Stimulated activated naive CD4-positive, alpha-beta T cell (primary cell): ENCODE measurements around the gene FBN1.

Source experiments
- DNase-seq, 6 experiments: peaks; one replicate each; lab custom pipeline; 2025; lab: John Stamatoyannopoulos, UW

The FBN1 gene

DNA sequence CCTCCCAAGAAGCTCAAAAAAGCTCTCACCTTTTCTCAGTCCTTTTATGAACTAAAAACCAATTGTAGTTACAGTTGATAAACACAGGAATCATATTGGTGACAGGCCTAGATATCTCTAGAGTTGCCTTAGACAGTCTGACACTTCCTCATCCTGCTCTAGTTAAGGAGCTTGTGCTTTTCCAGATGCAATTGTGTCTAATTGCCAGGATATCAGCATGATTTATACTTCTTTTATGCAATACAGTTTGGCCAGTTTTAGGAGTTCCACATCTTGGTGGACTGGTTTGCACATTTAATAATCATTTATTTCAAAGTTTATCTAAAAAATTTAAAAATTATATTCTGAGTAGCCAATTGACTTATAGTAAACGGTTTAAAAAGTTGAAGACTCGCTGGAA lies 218.6 kb downstream of the FBN1 start:
- no peak for DNase-seq

DNA sequence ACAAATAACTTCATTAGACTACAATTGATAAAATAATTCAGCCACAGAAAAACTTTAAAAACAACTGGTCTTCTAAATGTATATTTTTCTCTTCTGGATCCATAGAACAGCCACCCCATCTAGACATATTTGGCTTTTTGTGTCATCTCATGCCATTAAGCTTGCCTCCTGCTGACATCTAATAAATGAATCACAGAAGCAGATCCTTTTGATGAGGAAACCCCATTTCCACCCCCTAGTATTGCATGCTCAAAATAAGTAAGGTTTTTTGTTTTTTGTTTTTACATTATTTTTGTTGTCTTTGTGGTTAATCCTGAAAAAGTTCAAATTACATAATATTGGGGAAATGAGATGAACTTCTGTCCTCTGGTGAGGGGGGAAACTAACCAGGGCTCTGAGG lies 219.5 kb downstream of the FBN1 start:
- DNase-seq: no peak

GRCh38 chr15:48425051-48425450 lies 220.5 kb downstream of the FBN1 start:
- no peak for DNase-seq

DNA sequence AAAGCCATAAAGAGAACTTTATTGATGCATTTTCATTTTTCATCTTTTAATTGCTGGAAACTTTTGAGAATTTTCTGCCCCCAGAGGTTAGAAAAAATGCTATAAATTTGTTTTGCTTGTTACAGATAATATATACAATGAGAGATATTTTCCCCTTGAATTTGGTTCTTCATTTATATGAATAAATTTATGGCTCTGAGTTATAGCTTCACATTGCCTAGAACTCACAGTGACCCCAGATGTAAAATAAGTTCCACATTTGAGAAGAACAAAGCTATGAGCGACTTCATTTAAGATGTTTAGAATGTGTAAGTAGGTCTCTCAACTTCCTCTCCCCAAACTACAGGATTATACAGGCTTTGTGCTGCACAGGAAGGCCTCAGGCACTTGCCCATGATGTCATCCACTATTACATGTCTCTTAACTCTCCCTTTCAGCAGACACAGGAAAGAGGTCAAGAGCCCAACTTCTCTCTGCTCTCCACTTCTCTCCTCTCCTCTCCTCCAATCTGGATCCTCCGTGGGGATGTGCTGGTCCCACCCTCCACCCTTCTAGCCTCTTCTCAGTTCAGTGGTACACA lies 221.5 kb downstream of the FBN1 start:
- DNase-seq: no peak

DNA sequence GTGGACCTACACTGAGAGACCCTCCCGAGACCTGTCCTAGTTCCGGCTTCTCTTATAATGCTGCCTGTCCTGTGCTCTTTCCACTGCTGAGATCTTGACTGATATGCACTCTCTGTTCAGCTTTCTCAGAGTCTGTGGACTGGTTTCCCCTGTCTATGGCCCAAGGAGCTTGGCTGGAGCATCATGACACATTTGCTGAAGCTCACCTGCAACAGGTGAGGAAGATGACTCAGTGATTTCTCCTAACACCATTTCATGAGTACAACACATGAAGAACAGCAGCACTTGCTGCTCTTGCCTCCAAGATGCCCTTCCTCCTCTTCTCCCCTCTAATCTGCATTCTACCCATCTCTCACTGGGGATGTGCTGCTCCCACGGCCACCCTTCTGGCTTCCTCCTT lies 222.2 kb downstream of the FBN1 start:
- DNase-seq: no peak

DNA sequence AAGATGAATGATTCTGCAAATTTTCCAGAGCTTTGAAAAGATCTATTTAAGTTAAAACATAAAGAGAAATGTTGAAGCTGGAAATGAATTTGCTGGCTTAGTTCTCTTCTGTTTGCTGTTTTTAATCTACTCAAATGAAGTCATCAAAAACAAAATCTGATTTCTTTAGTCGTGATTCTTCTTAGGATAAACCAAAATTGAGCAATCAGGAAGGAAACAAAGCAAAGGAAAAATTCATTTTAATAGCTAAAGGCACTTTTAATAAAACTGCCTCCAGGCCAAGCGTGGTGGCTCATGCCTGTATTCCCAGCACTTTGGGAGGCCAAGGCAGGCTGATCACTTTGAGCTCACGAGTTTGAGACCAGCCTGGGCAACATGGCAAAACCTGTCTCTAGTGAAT lies 223.1 kb downstream of the FBN1 start:
- no peak for DNase-seq

DNA sequence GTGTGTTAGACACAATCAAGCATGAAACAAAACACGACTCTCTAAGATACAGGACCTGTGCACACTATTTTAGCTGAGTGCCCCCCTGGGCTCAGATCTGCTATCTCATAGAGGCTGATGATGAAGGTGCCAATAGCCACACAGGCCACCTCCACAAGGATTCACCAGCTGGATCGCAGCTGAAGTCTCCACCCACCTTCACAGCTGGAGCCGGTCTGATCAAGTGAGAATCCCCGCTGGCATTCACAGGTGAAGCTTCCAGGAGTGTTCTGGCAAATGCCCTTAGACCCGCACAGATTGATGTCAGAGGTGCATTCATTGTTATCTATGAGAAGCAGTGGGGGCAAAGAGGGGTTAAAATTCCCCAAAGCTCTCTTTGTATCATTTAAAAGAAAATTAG lies 224.1 kb downstream of the FBN1 start:
- no peak for DNase-seq

DNA sequence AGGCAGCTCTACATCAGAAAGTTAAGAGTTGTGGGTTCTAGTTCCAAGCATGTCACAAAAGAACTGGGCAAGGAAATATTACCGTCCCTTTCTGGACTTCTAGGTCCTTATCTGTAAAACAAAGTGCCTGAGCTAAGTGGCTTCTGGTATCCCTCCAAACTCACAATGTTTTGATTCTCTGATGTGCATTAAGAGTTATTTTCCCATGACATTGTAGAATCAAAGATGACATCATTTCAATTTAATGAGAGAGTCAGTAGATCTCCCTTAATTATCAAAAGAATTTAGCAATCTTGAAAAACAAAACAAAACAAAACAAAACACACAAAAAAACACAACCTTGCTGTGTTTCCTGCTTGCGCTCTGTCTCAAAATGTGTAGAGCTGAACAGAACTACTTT lies 225.6 kb downstream of the FBN1 start:
- DNase-seq: no peak

- no peak for DNase-seq
Measured at GRCh38 chr15:48418343-48418742, 227.2 kb downstream of the FBN1 start.

DNA sequence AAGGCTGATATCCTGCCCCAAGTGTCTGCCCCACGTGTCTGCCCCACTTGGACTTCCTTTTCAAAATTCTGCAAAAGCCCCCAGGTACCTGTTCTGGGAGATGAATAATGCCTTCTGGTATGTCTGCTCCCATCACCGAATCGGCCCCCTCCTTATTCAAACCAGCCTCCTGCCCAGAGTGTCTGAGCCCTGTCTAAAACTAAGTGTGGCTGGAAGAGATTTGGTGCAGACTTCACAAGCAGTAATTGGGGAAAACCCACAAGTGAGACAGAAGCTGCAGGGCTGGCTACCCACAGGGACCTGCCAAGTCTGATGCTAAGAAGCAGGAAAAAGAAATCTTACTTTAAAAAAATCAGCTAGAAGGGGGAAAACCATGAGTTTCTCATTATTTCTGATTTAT lies 229.2 kb downstream of the FBN1 start:
- DNase-seq: no peak

GRCh38 chr15:48415036-48415886 lies 230.2 kb downstream of the FBN1 start:
- no peak for DNase-seq

DNA sequence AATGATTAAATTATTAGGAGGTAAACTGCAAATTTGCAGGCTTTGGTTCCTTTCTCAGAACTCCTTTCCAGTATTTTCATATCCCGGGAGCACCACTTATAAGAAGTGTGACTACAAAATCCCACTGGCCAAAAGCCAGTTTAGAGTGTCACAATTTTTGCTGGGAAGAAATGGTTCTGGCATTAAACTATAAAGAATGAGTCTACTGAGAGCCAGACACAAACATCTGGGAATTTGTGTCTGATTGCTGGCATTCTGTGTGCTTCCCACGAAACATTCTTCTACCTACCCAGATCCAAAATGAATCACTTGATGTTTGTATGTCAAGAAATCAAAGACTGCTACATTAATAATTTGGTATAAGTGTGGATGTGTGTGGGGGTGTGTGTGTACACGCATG lies 231.5 kb downstream of the FBN1 start:
- DNase-seq: no peak

DNA sequence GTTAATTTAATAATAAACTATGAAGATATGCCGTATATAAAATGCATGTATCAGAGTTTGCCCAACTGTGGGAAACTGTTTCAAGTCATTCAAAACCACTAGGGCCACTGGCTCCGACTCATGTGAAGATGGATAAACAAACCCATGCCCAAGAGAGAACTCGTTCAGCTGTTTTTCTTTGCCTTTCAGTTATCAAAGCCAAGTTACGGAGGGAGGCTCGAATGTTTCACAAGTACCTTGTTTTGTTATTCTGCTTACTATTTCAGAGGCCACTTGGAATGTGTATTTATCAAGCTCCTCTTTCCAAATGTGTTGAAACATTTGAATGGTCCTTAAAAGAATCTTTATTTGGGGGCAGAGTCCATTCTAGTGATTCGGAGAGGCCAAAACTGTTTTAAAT lies 232.2 kb downstream of the FBN1 start:
- no peak for DNase-seq

- no peak for DNase-seq
Measured at GRCh38 chr15:48411971-48412591, 233.4 kb downstream of the FBN1 start.

DNA sequence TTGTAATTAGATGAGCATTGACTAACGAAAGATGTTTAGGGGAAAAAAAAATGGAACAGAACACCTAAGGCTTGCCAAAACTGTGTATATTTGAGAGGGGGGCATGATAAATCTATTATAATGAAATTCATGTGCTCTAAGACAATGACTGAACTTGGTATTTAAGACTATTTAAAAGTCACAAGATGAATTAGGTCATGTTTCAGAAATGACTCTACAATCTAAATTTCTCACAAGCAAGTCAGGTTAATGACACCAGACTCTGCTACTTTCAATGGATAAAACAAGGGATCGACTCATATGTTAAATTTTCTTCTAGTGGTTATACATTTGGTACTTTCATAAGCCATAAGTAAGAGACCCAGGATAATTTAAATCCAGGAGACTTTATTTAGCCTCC lies 235.9 kb downstream of the FBN1 start:
- no peak for DNase-seq

- no peak for DNase-seq
Measured at GRCh38 chr15:48408327-48408726, 237.2 kb downstream of the FBN1 start.

DNA sequence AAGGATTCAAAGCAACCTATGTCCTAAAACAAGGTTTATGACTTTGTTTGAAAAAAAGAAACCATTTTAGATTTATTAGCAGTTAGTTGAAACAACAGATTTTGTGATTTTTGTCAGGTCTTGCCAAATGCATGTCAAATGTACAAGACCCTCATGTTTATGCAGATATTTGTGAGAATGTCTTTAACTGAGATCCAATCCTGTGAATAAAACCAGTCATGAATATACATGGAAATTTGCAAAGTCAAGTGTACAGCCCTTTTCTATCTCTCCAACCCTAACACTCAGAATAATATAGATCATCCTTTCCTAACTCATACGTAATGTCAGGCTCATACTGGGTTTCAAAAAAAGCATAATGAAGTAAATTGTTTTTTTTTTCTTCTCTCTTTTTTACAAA lies 237.9 kb downstream of the FBN1 start:
- no peak for DNase-seq

GRCh38 chr15:48406911-48407310 lies 238.6 kb downstream of the FBN1 start:
- no peak for DNase-seq

- DNase-seq: no peak
Measured at GRCh38 chr15:48406266-48406891, 239.1 kb downstream of the FBN1 start.

- DNase-seq: no peak
Measured at GRCh38 chr15:48402427-48403177, 242.9 kb downstream of the FBN1 start.

GRCh38 chr15:48400086-48400485 lies 245.4 kb downstream of the FBN1 start:
- no peak for DNase-seq

DNA sequence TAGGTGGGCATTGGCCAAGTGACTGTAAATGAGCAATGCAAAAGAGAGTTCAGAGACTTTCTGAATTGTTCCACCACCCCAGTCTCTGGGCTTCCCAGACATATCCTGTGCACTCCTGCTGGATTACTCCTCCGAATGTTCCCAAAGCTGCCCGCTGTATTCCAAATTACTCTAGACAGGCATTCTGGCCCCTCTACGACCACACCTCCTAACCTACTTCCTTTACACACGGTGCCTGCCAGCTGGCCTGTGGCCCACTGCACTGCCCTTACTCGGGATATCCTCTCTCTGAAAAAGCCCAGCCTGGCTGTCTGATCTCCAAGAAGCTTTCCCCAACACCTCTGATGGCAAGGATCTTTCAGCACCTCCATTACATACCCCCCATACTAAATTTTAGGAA lies 247.7 kb downstream of the FBN1 start:
- no peak for DNase-seq
